Measurements from ENCODE around the gene NBPF1.
"Not testable (repeated sequence)": the region's sequence is repeated elsewhere in the genome, so short reads cannot be mapped to it uniquely, and the experiment has no call there.

The NBPF1 gene

DNA sequence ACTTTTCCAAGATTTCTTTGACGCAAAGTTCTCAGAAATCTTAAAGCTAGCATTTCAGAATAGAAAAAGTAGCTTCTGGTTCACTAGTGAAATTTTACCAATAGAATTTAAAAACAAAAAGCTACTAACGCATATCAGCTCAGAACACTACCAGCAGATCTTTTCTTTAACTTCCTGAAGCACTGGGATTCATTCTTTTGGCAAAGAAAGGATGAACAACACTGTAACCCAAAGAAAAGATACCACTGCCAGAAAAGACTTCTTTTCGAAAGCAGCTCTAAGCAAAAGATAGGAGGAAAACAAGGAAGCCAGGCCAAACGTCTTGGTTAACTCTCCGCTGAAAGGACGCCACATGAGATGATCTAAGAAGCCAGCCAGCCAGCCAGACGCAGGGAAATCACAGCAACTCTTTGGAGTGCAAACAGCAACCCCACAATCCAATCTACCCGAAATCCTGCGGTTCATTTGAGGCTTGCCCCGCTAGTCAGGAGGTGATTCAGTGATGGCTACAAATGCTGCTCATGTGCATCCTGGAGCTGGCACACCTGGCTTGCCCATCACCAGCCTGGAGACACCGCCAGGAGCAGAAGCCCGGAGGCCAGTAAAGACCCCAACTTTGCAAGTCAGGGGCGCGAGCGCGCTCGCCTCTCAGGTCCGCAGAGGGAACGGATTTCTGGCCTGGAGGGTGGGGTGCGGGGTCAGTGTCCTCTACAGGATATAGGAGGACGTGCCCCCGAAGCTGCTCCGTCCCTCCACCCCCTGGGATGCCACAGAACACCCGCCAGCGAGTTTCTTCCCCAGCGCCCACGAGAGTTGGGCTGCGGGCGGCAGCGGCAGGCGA is 812 bp downstream of the NBPF1 start:
- Histone ChIP-seq H3K9me3 (ENCODE audit: control extremely low read depth in 1 of 5, control insufficient read depth in 4 of 5, insufficient read depth in 2 of 5, low read depth in 1 of 5, low read length in 4 of 5) (no peaks in the 10 kb centered on the region), H3K27me3 (replicated peaks in 2 of 5; ENCODE audit: control insufficient read depth in 4 of 5, insufficient read depth in 5 of 5, low read length in 4 of 5) (peaks cover 0 to 11% (median 6%) of the 10 kb centered on the region in 5 experiments), H3K4me3 (ENCODE audit: control insufficient read depth in 1 of 7, extremely low read depth in 1 of 7, insufficient read depth in 4 of 7, low read depth in 2 of 7, low read length in 6 of 7) (peak overlapping the region in 6 of 7 experiments; percentile 62 to 98 (median 84)), H3K36me3 (ENCODE audit: control insufficient read depth in 4 of 4, insufficient read depth in 4 of 4, low read length in 3 of 4) (peaks cover under 1 to 12% (median 6%) of the 10 kb centered on the region in 4 experiments), H3K27ac (ENCODE audit: insufficient read depth in 1 of 2, low read depth in 1 of 2, low read length in 2 of 2, poor library complexity in 1 of 2, severe bottlenecking in 2 of 2) (no peak overlapping the region), H3K4me1 (ENCODE audit: control extremely low read depth in 1 of 4, control insufficient read depth in 4 of 4, insufficient read depth in 4 of 4, low read length in 3 of 4) (peaks cover 4 to 28% (median 26%) of the 10 kb centered on the region in 4 experiments)
- ChIA-PET CTCF (interaction anchor here (0.6 to 10.9 kb wide), 7 partner anchors 10 to 534 kb away, joined by 3 to 104 read pairs (median 6); no protein-coding TSS in a partner anchor), POLR2A (interaction anchor here (0.7 kb wide), 1 partner anchor 106 kb away, joined by 3 read pairs; no protein-coding TSS in a partner anchor)
- peak; percentile 40 to 75 (median 63) for DNase-seq
- WGBS (ENCODE audit: insufficient coverage): 4% methylated on average over 31 of the region's 31 CpGs

DNA sequence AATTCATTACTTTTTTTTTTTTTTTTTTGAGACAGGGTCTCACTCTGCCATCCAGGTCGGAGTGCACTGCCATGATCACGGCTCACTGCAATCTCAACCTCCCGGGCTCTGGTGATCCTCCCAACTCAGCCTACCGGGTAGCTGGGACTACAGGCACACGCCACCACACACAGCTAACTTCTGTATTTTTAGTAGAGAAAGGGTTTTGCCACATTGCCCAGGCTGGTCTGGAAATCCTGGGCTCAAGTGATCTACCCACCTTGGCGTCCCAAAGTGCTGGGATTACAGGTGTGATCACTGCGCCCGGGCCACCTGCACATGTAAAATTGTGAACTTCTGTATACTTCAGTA is 1.4 kb downstream of the NBPF1 start:
- POLR2A ChIA-PET; DNase-seq; H3K27ac ChIP-seq (ENCODE audit: insufficient read depth in 1 of 2, low read depth in 1 of 2, low read length in 2 of 2, poor library complexity in 1 of 2, severe bottlenecking in 2 of 2); H3K9me3 ChIP-seq (ENCODE audit: control extremely low read depth in 1 of 5, control insufficient read depth in 4 of 5, insufficient read depth in 2 of 5, low read depth in 1 of 5, low read length in 4 of 5): not testable (repeated sequence)
- WGBS (ENCODE audit: insufficient coverage): 98% methylated on average over 8 of the region's 8 CpGs
- Histone ChIP-seq H3K4me1 (ENCODE audit: control extremely low read depth in 1 of 4, control insufficient read depth in 4 of 4, insufficient read depth in 4 of 4, low read length in 3 of 4) (peaks cover 4 to 28% (median 26%) of the 10 kb centered on the region in 4 experiments), H3K36me3 (ENCODE audit: control insufficient read depth in 4 of 4, insufficient read depth in 4 of 4, low read length in 3 of 4) (peaks cover 2 to 14% (median 7%) of the 10 kb centered on the region in 4 experiments), H3K27me3 (replicated peaks in 2 of 5; ENCODE audit: control insufficient read depth in 4 of 5, insufficient read depth in 5 of 5, low read length in 4 of 5) (peaks cover 0 to 11% (median 6%) of the 10 kb centered on the region in 5 experiments), H3K4me3 (ENCODE audit: control insufficient read depth in 1 of 7, extremely low read depth in 1 of 7, insufficient read depth in 4 of 7, low read depth in 2 of 7, low read length in 6 of 7) (peak overlapping the region in 1 of 7 experiments; percentile 62)
- CTCF ChIA-PET: interaction anchor here (1.0 to 10.9 kb wide), 6 partner anchors 9 to 533 kb away, joined by 3 to 104 read pairs (median 6); no protein-coding TSS in a partner anchor

DNA sequence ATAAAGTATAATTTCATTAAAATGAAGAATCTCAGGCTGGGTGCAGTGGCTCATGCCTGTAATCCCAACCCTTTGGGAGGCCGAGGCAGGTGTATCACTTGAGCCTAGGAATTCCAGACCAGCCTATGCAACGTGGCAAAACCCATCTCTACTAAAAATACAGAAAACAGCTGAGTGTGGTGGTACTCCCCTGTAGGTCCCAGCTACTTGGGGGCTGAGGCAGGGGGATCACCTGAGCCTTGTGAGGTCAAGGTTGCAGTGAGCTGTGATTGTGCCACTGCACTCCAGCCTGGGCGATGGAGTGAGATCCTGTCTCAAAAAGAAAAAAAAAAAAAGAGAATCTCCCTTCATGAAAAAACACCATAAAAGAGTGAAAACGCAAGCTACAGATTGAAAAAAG is 2.2 kb downstream of the NBPF1 start:
- CTCF ChIA-PET: interaction anchor here (10.9 kb wide), 1 partner anchor 12 kb away, joined by 104 read pairs; no protein-coding TSS in a partner anchor
- H3K9me3 ChIP-seq (ENCODE audit: control extremely low read depth in 1 of 5, control insufficient read depth in 4 of 5, insufficient read depth in 2 of 5, low read depth in 1 of 5, low read length in 4 of 5); H3K4me3 ChIP-seq (ENCODE audit: control insufficient read depth in 1 of 7, extremely low read depth in 1 of 7, insufficient read depth in 4 of 7, low read depth in 2 of 7, low read length in 6 of 7); DNase-seq; H3K27ac ChIP-seq (ENCODE audit: insufficient read depth in 1 of 2, low read depth in 1 of 2, low read length in 2 of 2, poor library complexity in 1 of 2, severe bottlenecking in 2 of 2); POLR2A ChIA-PET: not testable (repeated sequence)
- 91% methylated on average over 3 of the region's 4 CpGs for WGBS (ENCODE audit: insufficient coverage)
- Histone ChIP-seq H3K36me3 (ENCODE audit: control insufficient read depth in 4 of 4, insufficient read depth in 4 of 4, low read length in 3 of 4) (peaks cover 2 to 15% (median 7%) of the 10 kb centered on the region in 4 experiments), H3K27me3 (replicated peaks in 2 of 5; ENCODE audit: control insufficient read depth in 4 of 5, insufficient read depth in 5 of 5, low read length in 4 of 5) (peaks cover 0 to 11% (median 6%) of the 10 kb centered on the region in 5 experiments), H3K4me1 (ENCODE audit: control extremely low read depth in 1 of 4, control insufficient read depth in 4 of 4, insufficient read depth in 4 of 4, low read length in 3 of 4) (peaks cover 4 to 28% (median 26%) of the 10 kb centered on the region in 4 experiments)

DNA sequence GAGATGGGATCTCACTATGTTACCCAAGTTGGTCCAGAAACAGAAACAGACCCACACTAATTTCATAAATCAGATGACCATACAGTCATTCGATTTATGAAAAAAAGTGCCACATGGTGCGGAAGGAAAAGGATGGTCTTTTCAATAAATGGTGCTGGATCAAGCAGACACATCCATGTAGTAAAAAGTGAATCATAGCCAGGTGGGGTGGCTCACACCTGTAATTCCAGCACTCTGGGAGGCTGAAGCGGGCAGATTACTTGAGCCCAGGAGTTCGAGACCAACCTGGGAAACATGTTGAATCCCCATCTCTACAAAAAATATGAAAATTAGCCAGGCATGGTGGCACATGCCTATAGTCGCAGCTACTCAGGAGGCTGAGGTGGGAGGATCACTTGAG is 2.8 kb downstream of the NBPF1 start:
- not testable (repeated sequence) for H3K4me3 ChIP-seq (ENCODE audit: control insufficient read depth in 1 of 7, extremely low read depth in 1 of 7, insufficient read depth in 4 of 7, low read depth in 2 of 7, low read length in 6 of 7); H3K27ac ChIP-seq (ENCODE audit: insufficient read depth in 1 of 2, low read depth in 1 of 2, low read length in 2 of 2, poor library complexity in 1 of 2, severe bottlenecking in 2 of 2); DNase-seq; H3K9me3 ChIP-seq (ENCODE audit: control extremely low read depth in 1 of 5, control insufficient read depth in 4 of 5, insufficient read depth in 2 of 5, low read depth in 1 of 5, low read length in 4 of 5)
- Histone ChIP-seq H3K27me3 (replicated peaks in 2 of 5; ENCODE audit: control insufficient read depth in 4 of 5, insufficient read depth in 5 of 5, low read length in 4 of 5) (peaks cover 0 to 11% (median 6%) of the 10 kb centered on the region in 5 experiments), H3K4me1 (ENCODE audit: control extremely low read depth in 1 of 4, control insufficient read depth in 4 of 4, insufficient read depth in 4 of 4, low read length in 3 of 4) (peaks cover 4 to 28% (median 26%) of the 10 kb centered on the region in 4 experiments), H3K36me3 (ENCODE audit: control insufficient read depth in 4 of 4, insufficient read depth in 4 of 4, low read length in 3 of 4) (peaks cover 2 to 18% (median 8%) of the 10 kb centered on the region in 4 experiments)
- 97% methylated on average over 2 of the region's 5 CpGs for WGBS (ENCODE audit: insufficient coverage)
- ChIA-PET CTCF (interaction anchor here (0.7 to 10.9 kb wide), 3 partner anchors 10 to 20 kb away, joined by 4 to 104 read pairs (median 13); no protein-coding TSS in a partner anchor), POLR2A (interaction anchor here (0.6 kb wide), 1 partner anchor 448 kb away, joined by 3 read pairs; no protein-coding TSS in a partner anchor)

DNA sequence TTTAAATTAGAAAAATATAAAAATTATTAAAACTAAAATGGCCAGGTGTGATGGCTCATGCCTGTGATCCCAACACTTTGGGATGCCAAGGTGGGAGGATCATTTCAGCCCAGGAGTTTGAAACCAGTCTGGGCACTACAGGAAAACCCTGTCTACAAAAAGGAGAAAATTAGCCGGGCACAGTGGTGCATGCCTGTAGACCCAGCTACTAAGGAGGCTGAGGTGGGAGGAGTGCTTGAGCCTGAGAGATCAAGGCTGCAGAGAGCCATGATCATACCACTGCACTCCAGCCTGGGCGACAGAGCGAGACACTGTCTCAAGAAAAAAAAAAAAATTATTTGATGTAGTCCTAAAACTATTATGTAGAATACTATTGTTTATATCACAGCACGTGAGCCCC is 3.6 kb downstream of the NBPF1 start:
- ChIA-PET CTCF (interaction anchor here (0.7 to 10.9 kb wide), 9 partner anchors 9 to 98 kb away, joined by 3 to 104 read pairs (median 4); no protein-coding TSS in a partner anchor), POLR2A (interaction anchor here (0.6 kb wide), 1 partner anchor 447 kb away, joined by 3 read pairs; no protein-coding TSS in a partner anchor)
- Histone ChIP-seq H3K4me1 (ENCODE audit: control extremely low read depth in 1 of 4, control insufficient read depth in 4 of 4, insufficient read depth in 4 of 4, low read length in 3 of 4) (peaks cover 4 to 28% (median 26%) of the 10 kb centered on the region in 4 experiments), H3K36me3 (ENCODE audit: control insufficient read depth in 4 of 4, insufficient read depth in 4 of 4, low read length in 3 of 4) (peaks cover 5 to 21% (median 8%) of the 10 kb centered on the region in 4 experiments), H3K27me3 (replicated peaks in 2 of 5; ENCODE audit: control insufficient read depth in 4 of 5, insufficient read depth in 5 of 5, low read length in 4 of 5) (peaks cover 0 to 11% (median 6%) of the 10 kb centered on the region in 5 experiments)
- 97% methylated on average over 1 of the region's 4 CpGs for WGBS (ENCODE audit: insufficient coverage)
- DNase-seq; H3K27ac ChIP-seq (ENCODE audit: insufficient read depth in 1 of 2, low read depth in 1 of 2, low read length in 2 of 2, poor library complexity in 1 of 2, severe bottlenecking in 2 of 2); H3K4me3 ChIP-seq (ENCODE audit: control insufficient read depth in 1 of 7, extremely low read depth in 1 of 7, insufficient read depth in 4 of 7, low read depth in 2 of 7, low read length in 6 of 7); H3K9me3 ChIP-seq (ENCODE audit: control extremely low read depth in 1 of 5, control insufficient read depth in 4 of 5, insufficient read depth in 2 of 5, low read depth in 1 of 5, low read length in 4 of 5): not testable (repeated sequence)

DNA sequence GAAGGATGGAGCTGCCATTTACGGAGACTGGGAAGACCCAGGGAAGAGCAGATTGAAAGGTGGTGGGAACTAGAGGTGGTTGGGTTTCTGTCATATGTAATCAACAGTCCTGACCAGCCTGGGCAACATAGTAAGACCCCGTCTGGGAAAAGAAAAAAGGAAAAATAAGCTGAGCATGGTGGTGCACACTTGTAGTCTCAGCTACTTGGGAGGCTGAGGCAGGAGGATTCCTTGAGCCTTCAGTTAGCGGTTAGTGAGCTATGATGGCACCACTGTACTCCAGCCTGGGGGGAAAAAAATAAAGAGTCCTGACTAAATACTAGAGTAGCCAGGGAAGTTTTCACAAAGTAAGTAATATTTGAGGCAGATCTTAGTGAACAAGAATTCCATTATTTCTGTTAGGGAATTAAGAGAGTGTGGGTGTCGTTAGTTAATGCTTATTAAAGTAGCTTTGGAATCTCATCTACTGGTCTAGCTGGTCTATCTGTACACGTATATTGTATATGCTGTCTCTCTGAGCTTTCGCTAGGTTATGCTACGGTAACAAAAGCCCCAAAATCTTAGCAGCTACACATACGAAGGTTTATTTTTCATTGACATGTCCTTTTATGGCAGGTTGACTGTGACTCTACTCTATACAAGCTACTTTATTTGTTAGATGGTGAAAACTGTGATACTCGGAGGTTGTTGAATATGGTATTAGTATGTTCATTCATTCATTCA is 4.4 kb downstream of the NBPF1 start:
- POLR2A ChIA-PET: no interaction called here

More for the DNA sequence above, 4.4 kb downstream of the NBPF1 start:
- CTCF ChIA-PET: interaction anchor here (0.8 to 10.9 kb wide), 11 partner anchors 8 to 351 kb away, joined by 3 to 104 read pairs (median 4); no protein-coding TSS in a partner anchor
- DNase-seq: no peak
- Histone ChIP-seq H3K36me3 (ENCODE audit: control insufficient read depth in 4 of 4, insufficient read depth in 4 of 4, low read length in 3 of 4) (peaks cover 5 to 21% (median 8%) of the 10 kb centered on the region in 4 experiments), H3K27ac (ENCODE audit: insufficient read depth in 1 of 2, low read depth in 1 of 2, low read length in 2 of 2, poor library complexity in 1 of 2, severe bottlenecking in 2 of 2) (no peak overlapping the region), H3K9me3 (ENCODE audit: control extremely low read depth in 1 of 5, control insufficient read depth in 4 of 5, insufficient read depth in 2 of 5, low read depth in 1 of 5, low read length in 4 of 5) (no peaks in the 10 kb centered on the region), H3K27me3 (replicated peaks in 2 of 5; ENCODE audit: control insufficient read depth in 4 of 5, insufficient read depth in 5 of 5, low read length in 4 of 5) (peaks cover 0 to 11% (median 6%) of the 10 kb centered on the region in 5 experiments), H3K4me3 (ENCODE audit: control insufficient read depth in 1 of 7, extremely low read depth in 1 of 7, insufficient read depth in 4 of 7, low read depth in 2 of 7, low read length in 6 of 7) (no peak overlapping the region), H3K4me1 (ENCODE audit: control extremely low read depth in 1 of 4, control insufficient read depth in 4 of 4, insufficient read depth in 4 of 4, low read length in 3 of 4) (peaks cover 4 to 20% (median 19%) of the 10 kb centered on the region in 4 experiments)
- 95% methylated on average over 8 of the region's 9 CpGs for WGBS (ENCODE audit: insufficient coverage)
